ENCODE results near the gene ASCC2. TPM values are rescaled to one million over a fixed set of nuclear protein-coding genes. Genes with fewer than 3 reads are reported as not detected.
"Not testable (repeated sequence)": the region's sequence is repeated elsewhere in the genome, so short reads cannot be mapped to it uniquely, and the experiment has no call there.

ASCC2 gene
- polyA plus RNA-seq, 3 donors, result 36.7 to 43.0 (median 39.6) TPM

GRCh38 chr22:29762263-29762662 lies 75.8 kb downstream of the ASCC2 start:
- DNase-seq (ENCODE audit: low read depth in 3 of 3, low spot score in 2 of 3), result no peak

- no peak for DNase-seq (ENCODE audit: low read depth in 3 of 3, low spot score in 2 of 3)
Observed at GRCh38 chr22:29758959-29759358, 79.1 kb downstream of the ASCC2 start.

- no peak for DNase-seq (ENCODE audit: low read depth in 3 of 3, low spot score in 2 of 3)
Observed at GRCh38 chr22:29758068-29758622, 79.9 kb downstream of the ASCC2 start.

GRCh38 chr22:29757096-29757495 lies 81.0 kb downstream of the ASCC2 start:
- DNase-seq (ENCODE audit: low read depth in 3 of 3, low spot score in 2 of 3), result no peak

GRCh38 chr22:29756341-29756740 lies 81.7 kb downstream of the ASCC2 start:
- no peak for DNase-seq (ENCODE audit: low read depth in 3 of 3, low spot score in 2 of 3)

GRCh38 chr22:29755889-29756288 lies 82.2 kb downstream of the ASCC2 start:
- no peak for DNase-seq (ENCODE audit: low read depth in 3 of 3, low spot score in 2 of 3)

- not testable (repeated sequence) for DNase-seq (ENCODE audit: low read depth in 3 of 3, low spot score in 2 of 3)
Observed at GRCh38 chr22:29754658-29755395, 83.2 kb downstream of the ASCC2 start.

- DNase-seq (ENCODE audit: low read depth in 3 of 3, low spot score in 2 of 3), result no peak
Observed at GRCh38 chr22:29753808-29754657, 84.0 kb downstream of the ASCC2 start.

GRCh38 chr22:29751669-29752068 lies 86.4 kb downstream of the ASCC2 start:
- no peak for DNase-seq (ENCODE audit: low read depth in 3 of 3, low spot score in 2 of 3)

- DNase-seq (ENCODE audit: low read depth in 3 of 3, low spot score in 2 of 3), result no peak
Observed at GRCh38 chr22:29750559-29751538, 87.2 kb downstream of the ASCC2 start.

- no peak for DNase-seq (ENCODE audit: low read depth in 3 of 3, low spot score in 2 of 3)
Observed at GRCh38 chr22:29750029-29750428, 88.0 kb downstream of the ASCC2 start.

GRCh38 chr22:29748248-29748893 lies 89.7 kb downstream of the ASCC2 start:
- DNase-seq (ENCODE audit: low read depth in 3 of 3, low spot score in 2 of 3), result no peak

- no peak for DNase-seq (ENCODE audit: low read depth in 3 of 3, low spot score in 2 of 3)
Observed at GRCh38 chr22:29747832-29748231, 90.2 kb downstream of the ASCC2 start.

GRCh38 chr22:29744902-29745301 lies 93.2 kb downstream of the ASCC2 start:
- no peak for DNase-seq (ENCODE audit: low read depth in 3 of 3, low spot score in 2 of 3)

GRCh38 chr22:29742326-29742725 lies 95.7 kb downstream of the ASCC2 start:
- no peak for DNase-seq (ENCODE audit: low read depth in 3 of 3, low spot score in 2 of 3)

- no peak for DNase-seq (ENCODE audit: low read depth in 3 of 3, low spot score in 2 of 3)
Observed at GRCh38 chr22:29741926-29742325, 96.1 kb downstream of the ASCC2 start.

- DNase-seq (ENCODE audit: low read depth in 3 of 3, low spot score in 2 of 3), result no peak
Observed at GRCh38 chr22:29740216-29740615, 97.9 kb downstream of the ASCC2 start.

- DNase-seq (ENCODE audit: low read depth in 3 of 3, low spot score in 2 of 3), result no peak
Observed at GRCh38 chr22:29739346-29739875, 98.7 kb downstream of the ASCC2 start.
